ENCODE results near the gene RBMS1. TPM values are rescaled to one million over a fixed set of nuclear protein-coding genes. Genes with fewer than 3 reads are reported as not detected.
A peak's percentile ranks its signal among the peaks of the same experiment; 100 is the strongest.

The RBMS1 gene
- total and polyA plus RNA-seq, 2 donors (not counting 1 experiment from before 2014, with no cell fraction given), result 18.0 to 36.7 TPM

DNA sequence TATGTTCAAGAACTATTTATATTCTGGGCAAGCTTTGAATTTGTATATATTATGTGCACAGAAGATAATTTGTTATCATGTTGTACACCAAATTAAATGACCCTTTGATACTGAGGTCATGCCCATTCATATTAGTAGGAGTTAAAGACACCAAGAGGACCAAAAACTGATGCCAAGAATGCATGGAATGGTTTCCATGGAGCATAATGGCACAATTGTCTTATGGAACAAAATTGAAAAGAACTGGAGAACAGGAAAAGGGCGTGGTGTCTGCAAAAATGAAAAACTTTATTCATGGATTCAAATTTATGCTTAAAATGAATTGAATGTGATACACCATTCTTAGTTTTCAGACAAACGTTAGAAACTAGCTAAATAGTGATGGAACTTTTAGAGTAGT, 24.1 kb upstream of the RBMS1 start:
- DNase-seq (no peak), ATAC-seq (ENCODE audit: low read depth) (no peak)
- no peak overlapping the region for H3K4me2 ChIP-seq (replicated peaks; ENCODE audit: low read depth, low read length, poor library complexity, severe bottlenecking)
- no peak overlapping the region for H3K9ac ChIP-seq (ENCODE audit: low read length)
- CTCF ChIA-PET, result no interaction called here
- no peak for TF ChIP-seq EZH2 (IDR thresholded peaks at IDR 0.05; ENCODE audit: borderline replicate concordance, insufficient read depth, low read depth, low read length, poor library complexity, severe bottlenecking)
- TF ChIP-seq, protein P1, sequence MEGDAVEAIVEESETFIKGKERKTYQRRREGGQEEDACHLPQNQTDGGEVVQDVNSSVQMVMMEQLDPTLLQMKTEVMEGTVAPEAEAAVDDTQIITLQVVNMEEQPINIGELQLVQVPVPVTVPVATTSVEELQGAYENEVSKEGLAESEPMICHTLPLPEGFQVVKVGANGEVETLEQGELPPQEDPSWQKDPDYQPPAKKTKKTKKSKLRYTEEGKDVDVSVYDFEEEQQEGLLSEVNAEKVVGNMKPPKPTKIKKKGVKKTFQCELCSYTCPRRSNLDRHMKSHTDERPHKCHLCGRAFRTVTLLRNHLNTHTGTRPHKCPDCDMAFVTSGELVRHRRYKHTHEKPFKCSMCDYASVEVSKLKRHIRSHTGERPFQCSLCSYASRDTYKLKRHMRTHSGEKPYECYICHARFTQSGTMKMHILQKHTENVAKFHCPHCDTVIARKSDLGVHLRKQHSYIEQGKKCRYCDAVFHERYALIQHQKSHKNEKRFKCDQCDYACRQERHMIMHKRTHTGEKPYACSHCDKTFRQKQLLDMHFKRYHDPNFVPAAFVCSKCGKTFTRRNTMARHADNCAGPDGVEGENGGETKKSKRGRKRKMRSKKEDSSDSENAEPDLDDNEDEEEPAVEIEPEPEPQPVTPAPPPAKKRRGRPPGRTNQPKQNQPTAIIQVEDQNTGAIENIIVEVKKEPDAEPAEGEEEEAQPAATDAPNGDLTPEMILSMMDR (IDR thresholded peaks at IDR 0.05), result no peak
- H3K4me3 ChIP-seq (ENCODE audit: control extremely low read depth in 1 of 5, extremely low read depth in 1 of 5, insufficient read depth in 1 of 5, low read depth in 2 of 5, low read length in 4 of 5), result no peak overlapping the region
- peaks cover 0 to 6% of the 10 kb centered on the region in 2 donors for H3K4me1 ChIP-seq (ENCODE audit: control insufficient read depth in 2 of 2, insufficient read depth in 2 of 2, low read length in 2 of 2)
- POLR2A ChIA-PET, result no interaction called here
- no peaks in the 10 kb centered on the region for H4K20me1 ChIP-seq (ENCODE audit: control insufficient read depth, insufficient read depth, low read length, poor library complexity, severe bottlenecking)
- Mint-ChIP-seq H3K27me3 (peaks cover 13% of the 10 kb centered on the region), H3K4me3 (no peak overlapping the region), H3K27ac (no peak overlapping the region), H3K9me3 (ENCODE audit: insufficient read depth) (no peaks in the 10 kb centered on the region), H3K4me1 (peaks cover 14% of the 10 kb centered on the region)
- intact Hi-C loops (cut with micrococcal nuclease), result no loop called here
- no peaks in the 10 kb centered on the region for H3K9me3 ChIP-seq (ENCODE audit: control extremely low read depth in 1 of 3, control insufficient read depth in 2 of 3, insufficient read depth in 1 of 3, low read length in 2 of 3)
- H3K79me2 ChIP-seq (ENCODE audit: control insufficient read depth, insufficient read depth, low read length), result no peaks in the 10 kb centered on the region
- H3K27ac ChIP-seq (ENCODE audit: low read length in 2 of 2), result no peak overlapping the region
- H3K36me3 ChIP-seq (replicated peaks in 1 of 2; ENCODE audit: control extremely low read depth in 1 of 2, control insufficient read depth in 1 of 2, extremely low read depth in 1 of 2, insufficient read depth in 2 of 2, low read length in 1 of 2), result no peaks in the 10 kb centered on the region
- no CpG with 5 or more reads among the region's 2 CpGs for WGBS (ENCODE audit: insufficient coverage)
- H2AFZ ChIP-seq (ENCODE audit: insufficient read depth, low read depth, low read length, poor library complexity, severe bottlenecking), result no peak overlapping the region
- peaks cover 0 to 4% (median 0%) of the 10 kb centered on the region in 4 experiments for H3K27me3 ChIP-seq (replicated peaks in 1 of 4; ENCODE audit: control extremely low read depth in 1 of 4, control insufficient read depth in 3 of 4, insufficient read depth in 4 of 4, low read length in 3 of 4)

DNA sequence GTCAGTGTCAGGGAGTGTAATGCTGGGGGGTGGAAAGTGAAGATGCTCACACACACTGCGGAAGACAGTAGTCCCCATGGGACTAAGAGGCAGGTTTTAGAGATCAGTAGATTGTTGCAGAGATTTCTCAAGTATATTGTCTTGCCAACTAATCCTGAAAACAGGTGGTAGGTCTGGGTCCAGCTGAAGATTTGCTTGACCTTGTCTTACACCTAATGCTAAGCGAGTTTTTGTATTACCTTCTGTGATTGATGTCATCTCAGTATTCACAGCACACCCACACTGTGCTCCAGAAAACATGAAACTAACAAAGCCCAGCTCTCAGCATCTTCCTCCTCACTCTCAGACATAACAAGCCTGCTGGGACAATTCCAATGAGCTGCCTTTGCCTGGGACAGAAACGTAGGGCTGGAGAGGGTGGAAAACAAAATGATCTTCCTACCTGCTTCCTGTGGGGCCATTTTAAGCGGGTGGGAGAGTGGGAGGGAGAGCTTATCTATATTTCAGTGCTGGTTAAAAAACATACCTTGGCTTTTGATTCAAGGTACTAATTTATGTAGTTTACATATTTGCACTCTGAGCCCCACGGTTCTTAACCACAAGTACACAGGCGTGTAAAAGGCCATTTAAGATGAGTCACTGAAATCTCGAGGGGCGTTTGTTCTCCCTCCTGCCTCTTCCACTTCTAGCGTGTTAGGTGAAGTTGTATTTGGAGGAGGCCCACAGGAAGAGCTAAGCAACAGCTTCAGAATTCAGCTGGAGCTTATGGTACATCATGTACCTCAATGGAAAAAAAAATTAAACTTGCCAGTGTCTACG, 23.1 kb upstream of the RBMS1 start:
- Histone ChIP-seq H3K4me2 (replicated peaks; ENCODE audit: low read depth, low read length, poor library complexity, severe bottlenecking) (no peak overlapping the region), H3K27ac (ENCODE audit: low read length in 2 of 2) (no peak overlapping the region), H3K79me2 (ENCODE audit: control insufficient read depth, insufficient read depth, low read length) (no peaks in the 10 kb centered on the region), H4K20me1 (ENCODE audit: control insufficient read depth, insufficient read depth, low read length, poor library complexity, severe bottlenecking) (no peaks in the 10 kb centered on the region), H2AFZ (ENCODE audit: insufficient read depth, low read depth, low read length, poor library complexity, severe bottlenecking) (no peak overlapping the region), H3K4me3 (ENCODE audit: control extremely low read depth in 1 of 5, extremely low read depth in 1 of 5, insufficient read depth in 1 of 5, low read depth in 2 of 5, low read length in 4 of 5) (no peak overlapping the region), H3K9ac (ENCODE audit: low read length) (no peak overlapping the region), H3K9me3 (ENCODE audit: control extremely low read depth in 1 of 3, control insufficient read depth in 2 of 3, insufficient read depth in 1 of 3, low read length in 2 of 3) (no peaks in the 10 kb centered on the region), H3K4me1 (ENCODE audit: control insufficient read depth in 2 of 2, insufficient read depth in 2 of 2, low read length in 2 of 2) (peaks cover 0 to 6% of the 10 kb centered on the region in 2 donors), H3K36me3 (replicated peaks in 1 of 2; ENCODE audit: control extremely low read depth in 1 of 2, control insufficient read depth in 1 of 2, extremely low read depth in 1 of 2, insufficient read depth in 2 of 2, low read length in 1 of 2) (no peaks in the 10 kb centered on the region), H3K27me3 (replicated peaks in 1 of 4; ENCODE audit: control extremely low read depth in 1 of 4, control insufficient read depth in 3 of 4, insufficient read depth in 4 of 4, low read length in 3 of 4) (peaks cover 0 to 4% (median 0%) of the 10 kb centered on the region in 4 experiments)
- CTCF ChIA-PET, result no interaction called here
- Mint-ChIP-seq H3K27me3 (peaks cover 13% of the 10 kb centered on the region), H3K9me3 (ENCODE audit: insufficient read depth) (no peaks in the 10 kb centered on the region), H3K4me3 (peak overlapping the region; percentile 32), H3K27ac (peak overlapping the region; percentile 32), H3K4me1 (peaks cover 14% of the 10 kb centered on the region)
- intact Hi-C loops (cut with micrococcal nuclease), result no loop called here
- POLR2A ChIA-PET, result no interaction called here
- WGBS (ENCODE audit: insufficient coverage), result 59% methylated on average over 2 of the region's 10 CpGs
- TF ChIP-seq, protein P1 (IDR thresholded peaks at IDR 0.05), result no peak
- TF ChIP-seq EZH2 (IDR thresholded peaks at IDR 0.05; ENCODE audit: borderline replicate concordance, insufficient read depth, low read depth, low read length, poor library complexity, severe bottlenecking), result no peak
- ATAC-seq (ENCODE audit: low read depth) (peak; percentile 61), DNase-seq (no peak)
